Sigmoid colon (tissue), 3 donors: ENCODE data around the gene CSTB.

Experiments
- CTCF ChIP-seq, 4 experiments: fragments of 450-650 bp in 3 of 4; fragments of 200-600 bp in 1 of 4; IDR thresholded peaks; one replicate each; pipeline ENCODE4 v1.5.1; 2016 to 2019; ENCODE audit warnings: antibody characterized with exemption in 4 of 4, mild to moderate bottlenecking in 3 of 4, moderate library complexity in 2 of 4
- POLR2A ChIP-seq, 2 donors: fragments of 450-650 bp; IDR thresholded peaks; one replicate each; pipeline ENCODE4 v1.6.1; 2016; ENCODE audit warnings: antibody characterized with exemption in 2 of 2, mild to moderate bottlenecking in 2 of 2, moderate library complexity in 2 of 2

- TF ChIP-seq POLR2A (IDR thresholded peaks at IDR 0.05) (no peak), CTCF (IDR thresholded peaks at IDR 0.05) (no peak)
Measured at GRCh38 chr21:43783098-43783700, 7.1 kb upstream of the CSTB start.
